HG02798 (cell line): ENCODE measurements around the gene PARP6.

Source experiments
- ATAC-seq: cut with Tn5 transposase; IDR thresholded peaks from one replicate; pipeline ENCODE4 v1.9.1; 2021; ENCODE audit warnings: mild to moderate bottlenecking; ENCODE audit not compliant: unreplicated experiment, poor library complexity

The PARP6 gene

GRCh38 chr15:72233769-72234168 is 38.6 kb downstream of the PARP6 start:
- ATAC-seq = no peak

DNA sequence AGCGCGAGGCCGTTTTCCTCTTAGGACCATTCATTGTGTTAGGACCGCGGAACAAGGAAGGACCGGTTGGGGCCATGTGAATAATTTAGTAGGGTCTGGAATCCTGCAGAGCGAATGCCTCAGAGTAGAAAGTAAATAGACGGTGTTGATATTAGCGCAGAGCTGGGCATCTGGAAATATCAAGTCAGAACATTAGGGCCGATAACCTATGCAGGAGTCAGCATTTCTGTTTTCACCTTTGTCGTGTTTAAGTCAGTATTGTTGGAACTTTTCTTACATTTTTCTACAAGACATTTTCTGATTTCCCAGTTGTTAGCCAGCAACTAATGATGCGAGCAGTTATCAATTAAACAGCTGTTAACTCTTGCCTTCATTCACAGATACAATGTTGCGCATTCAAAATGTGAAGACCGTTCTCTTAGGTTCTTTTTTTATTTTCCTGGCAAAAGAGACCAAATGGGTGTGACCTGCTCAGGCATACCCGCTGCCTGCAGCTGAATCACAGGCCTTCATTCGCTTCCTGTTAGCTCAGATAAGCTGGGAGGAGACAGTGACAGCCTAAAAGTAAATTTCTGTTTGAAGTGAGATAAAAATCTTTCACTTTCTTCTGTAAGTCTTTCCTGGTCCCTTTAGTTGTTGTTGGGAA is 40.4 kb downstream of the PARP6 start:
- no peak for ATAC-seq

DNA sequence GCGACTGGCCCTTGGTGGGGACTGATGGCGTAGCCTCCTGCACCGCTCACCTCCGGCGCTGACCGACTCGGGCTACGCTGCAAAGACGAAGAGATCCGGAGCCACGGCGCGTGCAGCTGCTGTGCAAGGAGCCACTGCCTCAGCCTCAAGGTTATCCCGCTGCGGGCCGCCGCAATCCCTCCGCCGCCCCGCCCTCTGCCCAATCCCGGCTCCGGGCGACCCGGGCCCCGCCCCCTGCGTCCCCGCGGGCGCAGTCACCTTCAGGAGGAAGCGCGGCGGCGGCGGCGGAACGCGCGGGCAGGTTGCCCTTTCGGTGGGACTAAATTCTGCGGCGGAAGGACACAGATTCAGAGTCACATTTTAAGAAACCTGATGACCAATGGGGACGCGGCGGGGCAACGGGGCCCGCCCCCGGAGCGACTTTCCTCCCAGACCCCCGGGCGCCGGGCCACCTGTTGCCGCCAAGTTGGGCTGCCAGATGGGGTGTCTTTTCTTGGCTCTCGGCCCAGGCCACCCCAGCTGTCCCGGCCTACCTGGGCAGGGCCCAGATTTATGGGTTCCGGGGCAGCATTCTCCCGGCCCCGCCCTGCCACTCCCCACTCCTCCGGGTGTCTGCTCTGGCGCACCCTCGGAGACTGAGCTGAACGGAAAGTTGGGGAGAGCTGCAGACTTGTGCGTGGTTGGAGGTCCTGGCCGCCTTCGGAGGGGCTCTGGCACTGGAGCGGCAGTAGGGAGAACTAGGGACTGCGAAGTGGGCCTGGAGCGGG is 41.1 kb downstream of the PARP6 start, which contains the start of gene PKM:
TSS of gene PKM (minus strand) at position 125 of the 767 bp plus-strand sequence. CDS start 12,093 bp downstream, outside the sequence.
- ATAC-seq = peak; percentile 64

- peak; percentile 9 for ATAC-seq
Observed at GRCh38 chr15:72230197-72231065, 41.9 kb downstream of the PARP6 start.

- ATAC-seq = peak; percentile 0
Observed at GRCh38 chr15:72229947-72230196, 42.5 kb downstream of the PARP6 start.

DNA sequence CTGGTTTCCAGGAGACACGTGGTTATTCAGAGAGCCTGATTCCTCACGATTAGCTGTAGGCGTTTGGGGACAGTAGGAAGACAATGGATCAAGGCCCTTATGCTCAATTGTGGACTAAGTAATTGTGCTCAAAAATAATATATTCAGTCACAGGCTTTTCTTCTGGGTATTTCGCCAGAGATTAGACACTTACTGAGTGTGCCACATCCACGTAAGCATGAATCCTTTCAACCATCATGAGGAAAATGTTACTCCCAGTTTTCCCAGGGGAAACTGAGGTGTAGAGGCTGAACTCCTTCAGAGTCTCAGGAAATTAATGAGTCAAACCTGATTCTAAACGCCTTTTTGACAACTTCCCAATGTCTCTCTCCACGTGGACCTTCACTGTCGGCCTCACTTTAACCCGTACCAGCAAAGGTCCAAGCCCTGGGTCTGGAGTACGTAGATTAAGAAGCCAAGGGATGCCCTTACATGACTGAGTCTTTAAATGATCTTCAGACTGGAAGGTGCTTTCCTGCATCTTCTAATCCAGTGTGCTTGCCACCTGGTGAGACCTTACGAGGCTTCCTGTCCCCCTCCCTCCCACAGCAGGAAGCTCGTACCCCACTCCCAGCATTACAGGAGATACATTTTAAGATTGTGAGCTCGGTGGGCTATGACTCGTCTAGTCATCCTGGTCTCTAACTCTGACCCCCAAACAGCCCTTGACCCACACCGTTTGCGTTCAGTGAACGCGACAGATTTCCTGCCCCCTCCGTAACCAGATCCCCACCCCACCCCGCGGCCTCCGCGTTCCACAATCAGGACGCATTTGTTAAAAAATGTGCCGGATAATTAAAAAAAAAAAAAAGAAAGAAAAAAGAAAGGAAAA is 43.0 kb downstream of the PARP6 start:
- no peak for ATAC-seq

DNA sequence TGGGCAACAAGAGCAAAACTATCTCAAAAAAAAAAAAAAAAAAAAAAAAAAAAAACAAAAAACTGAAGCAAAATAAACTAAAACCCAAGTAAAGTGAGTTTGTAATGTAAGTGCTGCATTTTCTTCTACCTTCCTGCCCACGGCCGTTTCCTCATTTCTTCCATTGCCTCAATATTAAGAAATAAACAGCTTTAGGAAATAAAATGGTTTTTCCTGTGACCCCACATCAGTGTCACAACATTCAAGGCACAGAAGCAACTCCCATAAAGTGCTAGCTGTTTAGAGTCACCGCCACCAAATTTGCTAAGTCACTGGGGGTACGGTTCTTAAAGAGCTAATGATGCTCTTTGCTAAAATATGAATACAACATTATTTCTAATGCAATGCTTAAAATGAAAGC is 44.6 kb downstream of the PARP6 start:
- no peak for ATAC-seq

GRCh38 chr15:72227192-72227586 is 45.2 kb downstream of the PARP6 start:
- ATAC-seq = no peak

- no peak for ATAC-seq
Observed at GRCh38 chr15:72223278-72223677, 49.1 kb downstream of the PARP6 start.

- ATAC-seq = no peak
Observed at GRCh38 chr15:72222393-72222792, 50.0 kb downstream of the PARP6 start.

- ATAC-seq = no peak
Observed at GRCh38 chr15:72220687-72221086, 51.7 kb downstream of the PARP6 start.

- ATAC-seq = no peak
Observed at GRCh38 chr15:72217216-72217615, 55.1 kb downstream of the PARP6 start.

- no peak for ATAC-seq
Observed at GRCh38 chr15:72216079-72216478, 56.3 kb downstream of the PARP6 start.

GRCh38 chr15:72207558-72208085 is 64.7 kb downstream of the PARP6 start:
- no peak for ATAC-seq

DNA sequence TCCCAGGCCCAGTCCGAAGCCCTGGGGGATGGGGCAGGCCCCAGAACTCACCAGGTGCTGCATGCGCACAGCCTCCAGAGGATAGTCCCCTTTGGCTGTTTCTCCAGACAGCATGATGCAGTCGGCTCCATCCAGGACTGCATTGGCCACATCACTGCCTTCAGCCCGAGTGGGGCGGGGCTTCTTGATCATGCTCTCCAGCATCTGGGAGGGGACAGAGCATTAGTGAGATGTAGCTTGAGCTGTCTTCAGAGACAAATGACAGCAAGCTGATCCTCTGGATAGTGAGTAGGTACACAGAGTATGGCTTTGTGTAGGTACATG is 65.7 kb downstream of the PARP6 start:
- ATAC-seq = no peak

DNA sequence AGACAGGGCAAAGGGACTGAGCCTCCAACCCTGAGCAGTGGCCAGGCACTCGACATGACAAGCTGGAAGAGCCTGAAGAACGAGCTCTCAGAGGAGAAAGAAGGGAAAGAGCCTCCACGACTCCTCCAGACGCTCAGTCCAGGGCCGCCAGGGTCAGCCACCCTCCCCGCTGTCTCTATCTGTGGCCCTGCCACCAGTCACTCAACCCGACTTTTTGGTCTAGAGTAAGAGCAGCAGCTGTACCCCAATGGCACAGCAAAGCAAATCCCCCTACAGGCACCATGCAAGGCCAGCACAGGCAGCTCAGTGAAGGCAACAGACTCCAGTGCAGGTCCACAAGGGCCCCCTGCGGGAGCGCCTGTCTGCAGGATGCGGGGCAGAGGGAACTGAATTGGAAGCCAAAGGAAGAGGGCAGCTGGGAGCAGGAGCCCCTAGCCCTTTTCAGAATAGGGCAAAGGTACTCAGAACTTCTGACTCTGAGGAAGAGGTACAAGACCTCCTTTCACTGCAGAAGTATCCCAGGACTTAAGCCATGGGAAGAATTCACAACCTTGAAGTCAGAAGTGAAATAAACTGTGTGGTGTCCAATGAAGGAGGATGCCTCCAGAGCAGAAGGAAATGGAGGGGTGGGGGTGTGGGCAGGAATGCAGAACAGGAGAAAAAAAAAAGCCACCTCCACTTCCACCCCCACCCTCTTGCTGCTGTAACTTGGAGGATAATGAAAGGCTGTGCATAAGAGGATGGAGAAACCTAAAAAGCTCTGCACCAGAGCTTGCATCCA is 66.3 kb downstream of the PARP6 start:
- no peak for ATAC-seq

- ATAC-seq = no peak
Observed at GRCh38 chr15:72205273-72205672, 67.1 kb downstream of the PARP6 start.

DNA sequence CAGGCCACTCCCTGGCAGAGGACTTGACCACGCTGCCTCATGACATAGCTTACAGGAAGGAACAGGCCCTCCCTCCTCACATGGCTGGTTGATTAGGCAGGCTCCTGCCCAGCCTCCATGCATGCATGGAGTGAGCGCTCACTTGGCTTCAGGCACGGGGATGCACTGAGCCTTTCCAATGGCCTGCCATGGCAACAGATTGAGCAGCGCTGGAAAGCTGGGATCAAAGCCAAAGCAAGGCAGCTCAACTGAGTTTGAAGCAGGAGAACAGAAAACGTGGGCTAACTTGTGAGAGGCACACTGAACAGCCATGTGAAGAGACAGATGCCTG is 68.9 kb downstream of the PARP6 start:
- ATAC-seq = no peak

DNA sequence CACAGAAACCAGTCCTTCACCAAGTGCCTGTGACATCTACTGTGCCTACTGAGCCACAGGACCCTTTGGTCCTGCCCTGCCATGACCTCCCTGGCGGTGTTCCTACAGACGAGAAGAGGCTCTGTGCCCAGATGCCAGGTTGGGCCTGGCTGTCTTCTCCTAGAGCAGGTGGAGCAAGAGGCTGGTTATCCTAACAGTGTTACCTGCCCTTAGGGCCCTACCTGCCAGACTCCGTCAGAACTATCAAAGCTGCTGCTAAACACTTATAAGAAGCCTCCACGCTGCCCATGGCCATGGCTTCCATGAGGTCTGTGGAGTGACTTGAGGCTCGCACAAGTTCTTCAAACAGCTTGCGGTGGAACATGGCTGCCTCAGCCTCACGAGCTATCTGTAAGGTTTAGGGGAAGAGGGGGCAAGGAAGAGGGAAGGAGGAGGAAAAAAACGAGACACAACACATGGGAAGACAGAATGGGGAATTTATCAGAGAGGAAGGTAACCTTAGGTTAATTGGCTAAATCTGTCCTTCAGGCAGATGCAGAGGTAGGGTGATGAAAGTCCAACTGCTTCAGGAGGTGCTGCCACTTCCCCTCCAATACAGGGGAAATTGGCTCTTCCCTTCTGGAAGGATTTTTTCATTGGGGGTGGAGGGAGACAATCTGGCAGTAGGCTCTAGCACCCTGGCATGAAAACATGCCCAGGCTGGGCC is 69.4 kb downstream of the PARP6 start:
- no peak for ATAC-seq
